ENCODE data around the gene STIMATE.

The STIMATE gene

DNA sequence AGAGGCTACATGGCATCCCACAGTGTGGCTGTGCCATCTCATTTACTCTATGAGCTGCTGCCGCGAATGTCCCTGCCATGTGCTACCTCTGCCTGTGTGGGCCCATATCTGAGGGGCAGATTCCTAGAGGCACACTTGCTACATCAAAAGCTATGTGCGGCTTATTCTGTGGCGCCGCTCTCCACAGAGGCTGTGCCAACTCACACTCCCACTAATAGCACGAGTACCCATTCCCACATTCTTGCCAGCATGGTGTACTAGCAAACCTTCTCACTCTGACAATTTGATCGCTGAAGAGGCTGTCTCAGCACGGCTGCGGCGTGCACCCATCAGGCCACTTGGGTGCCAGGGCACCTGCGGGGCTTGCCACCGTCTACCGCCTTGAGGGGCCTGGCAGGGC, 31.4 kb downstream of the STIMATE start:
- H3K27me3 ChIP-seq (ENCODE audit: low read depth, low read length), result no peaks in the 10 kb centered on the region
- peaks cover 0 to 3% of the 10 kb centered on the region in 2 donors for H3K36me3 ChIP-seq (ENCODE audit: control insufficient read depth in 1 of 2, insufficient read depth in 2 of 2, low read length in 2 of 2)
- no peaks in the 10 kb centered on the region for H3K4me1 ChIP-seq (ENCODE audit: control insufficient read depth in 1 of 2, insufficient read depth in 2 of 2, low read length in 2 of 2)
- H3K27ac ChIP-seq (ENCODE audit: low read length), result no peak overlapping the region
- H3K4me3 ChIP-seq (ENCODE audit: low read depth in 1 of 2, low read length in 2 of 2), result no peak overlapping the region
- no peaks in the 10 kb centered on the region for H3K9me3 ChIP-seq (ENCODE audit: control insufficient read depth in 1 of 2, low read length in 2 of 2)

GRCh38 chr3:52860424-52860768, 37.0 kb downstream of the STIMATE start:
- peaks cover 0 to 5% of the 10 kb centered on the region in 2 donors for H3K36me3 ChIP-seq (ENCODE audit: control insufficient read depth in 1 of 2, insufficient read depth in 2 of 2, low read length in 2 of 2)
- H3K4me1 ChIP-seq (ENCODE audit: control insufficient read depth in 1 of 2, insufficient read depth in 2 of 2, low read length in 2 of 2), result no peaks in the 10 kb centered on the region
- H3K4me3 ChIP-seq (ENCODE audit: low read depth in 1 of 2, low read length in 2 of 2), result no peak overlapping the region
- H3K9me3 ChIP-seq (ENCODE audit: control insufficient read depth in 1 of 2, low read length in 2 of 2), result no peaks in the 10 kb centered on the region
- H3K27me3 ChIP-seq (ENCODE audit: low read depth, low read length), result no peaks in the 10 kb centered on the region
- H3K27ac ChIP-seq (ENCODE audit: low read length), result no peak overlapping the region

DNA sequence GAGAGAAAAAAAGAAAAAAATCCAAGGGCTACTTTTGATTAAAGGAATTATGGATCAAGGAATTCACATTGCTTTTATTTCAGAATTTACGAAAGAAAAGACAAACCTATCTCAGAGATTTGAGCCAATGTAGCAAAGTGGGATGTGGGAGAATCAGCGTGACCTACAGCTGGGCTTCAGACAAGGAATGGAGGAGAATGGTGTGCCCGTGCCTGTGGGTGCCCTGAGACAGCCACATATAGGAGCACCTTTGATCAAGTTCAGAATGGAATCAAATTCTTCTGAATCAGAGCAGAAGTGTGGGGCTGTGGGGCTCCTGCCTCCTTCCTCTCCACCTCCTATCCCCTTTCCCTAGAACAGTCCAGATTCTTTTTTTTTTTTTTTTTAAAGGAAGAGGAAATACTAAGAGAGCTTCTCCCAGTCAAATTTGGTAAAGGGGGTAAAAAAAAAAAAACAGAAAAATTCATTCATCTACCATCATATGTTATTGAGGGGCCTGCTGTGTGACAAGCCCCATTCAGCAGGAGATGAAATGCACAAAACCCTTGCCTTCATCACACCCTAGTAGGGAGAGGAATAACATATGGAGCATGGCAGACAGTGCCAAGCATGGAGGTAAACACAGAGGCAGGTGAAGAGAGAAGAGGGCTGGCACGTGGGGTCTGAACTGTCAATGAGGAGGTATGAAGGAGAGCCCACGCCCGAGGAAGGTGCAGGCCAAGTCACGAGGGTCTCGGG, 37.5 kb downstream of the STIMATE start:
- no peaks in the 10 kb centered on the region for H3K27me3 ChIP-seq (ENCODE audit: low read depth, low read length)
- no peaks in the 10 kb centered on the region for H3K4me1 ChIP-seq (ENCODE audit: control insufficient read depth in 1 of 2, insufficient read depth in 2 of 2, low read length in 2 of 2)
- H3K27ac ChIP-seq (ENCODE audit: low read length), result no peak overlapping the region
- H3K36me3 ChIP-seq (ENCODE audit: control insufficient read depth in 1 of 2, insufficient read depth in 2 of 2, low read length in 2 of 2), result peaks cover 0 to 6% of the 10 kb centered on the region in 2 donors
- no peaks in the 10 kb centered on the region for H3K9me3 ChIP-seq (ENCODE audit: control insufficient read depth in 1 of 2, low read length in 2 of 2)
- H3K4me3 ChIP-seq (ENCODE audit: low read depth in 1 of 2, low read length in 2 of 2), result no peak overlapping the region

DNA sequence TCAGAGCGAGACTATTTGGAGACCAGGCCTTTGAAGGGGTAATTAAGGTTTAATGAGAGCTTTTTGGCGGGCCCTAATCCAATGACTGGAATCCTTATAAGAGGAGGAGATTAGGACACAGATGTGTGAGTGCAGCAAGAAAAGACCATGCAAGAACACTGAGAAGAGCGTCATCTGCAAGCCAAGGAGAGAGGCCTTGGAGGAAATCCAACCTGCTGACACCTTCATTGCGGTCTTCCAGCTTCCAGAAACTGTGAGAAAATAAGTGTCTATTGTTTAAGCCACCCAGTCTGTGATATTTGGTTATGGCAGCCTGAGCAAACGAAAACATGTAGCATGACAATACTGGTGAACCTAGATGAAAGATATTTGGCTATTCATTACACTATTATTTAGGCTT, 39.5 kb downstream of the STIMATE start:
- no peak overlapping the region for H3K4me3 ChIP-seq (ENCODE audit: low read depth in 1 of 2, low read length in 2 of 2)
- no peak overlapping the region for H3K27ac ChIP-seq (ENCODE audit: low read length)
- H3K9me3 ChIP-seq (ENCODE audit: control insufficient read depth in 1 of 2, low read length in 2 of 2), result no peaks in the 10 kb centered on the region
- H3K4me1 ChIP-seq (ENCODE audit: control insufficient read depth in 1 of 2, insufficient read depth in 2 of 2, low read length in 2 of 2), result no peaks in the 10 kb centered on the region
- H3K36me3 ChIP-seq (ENCODE audit: control insufficient read depth in 1 of 2, insufficient read depth in 2 of 2, low read length in 2 of 2), result peaks cover 0 to 6% of the 10 kb centered on the region in 2 donors
- no peaks in the 10 kb centered on the region for H3K27me3 ChIP-seq (ENCODE audit: low read depth, low read length)

- Histone ChIP-seq H3K27me3 (ENCODE audit: low read depth, low read length) (no peaks in the 10 kb centered on the region), H3K27ac (ENCODE audit: low read length) (no peak overlapping the region), H3K4me1 (ENCODE audit: control insufficient read depth in 1 of 2, insufficient read depth in 2 of 2, low read length in 2 of 2) (no peaks in the 10 kb centered on the region), H3K4me3 (ENCODE audit: low read depth in 1 of 2, low read length in 2 of 2) (no peak overlapping the region), H3K9me3 (ENCODE audit: control insufficient read depth in 1 of 2, low read length in 2 of 2) (no peaks in the 10 kb centered on the region), H3K36me3 (ENCODE audit: control insufficient read depth in 1 of 2, insufficient read depth in 2 of 2, low read length in 2 of 2) (peaks cover 3 to 10% of the 10 kb centered on the region in 2 donors)
Measured at GRCh38 chr3:52857133-52857532, 40.2 kb downstream of the STIMATE start.

- Histone ChIP-seq H3K9me3 (ENCODE audit: control insufficient read depth in 1 of 2, low read length in 2 of 2) (no peaks in the 10 kb centered on the region), H3K27me3 (ENCODE audit: low read depth, low read length) (no peaks in the 10 kb centered on the region), H3K4me1 (ENCODE audit: control insufficient read depth in 1 of 2, insufficient read depth in 2 of 2, low read length in 2 of 2) (no peaks in the 10 kb centered on the region), H3K27ac (ENCODE audit: low read length) (no peak overlapping the region), H3K4me3 (ENCODE audit: low read depth in 1 of 2, low read length in 2 of 2) (no peak overlapping the region), H3K36me3 (ENCODE audit: control insufficient read depth in 1 of 2, insufficient read depth in 2 of 2, low read length in 2 of 2) (peaks cover 8 to 15% of the 10 kb centered on the region in 2 donors)
Measured at GRCh38 chr3:52856666-52857065, 40.7 kb downstream of the STIMATE start.

- no peak overlapping the region for H3K27ac ChIP-seq (ENCODE audit: low read length)
- no peaks in the 10 kb centered on the region for H3K27me3 ChIP-seq (ENCODE audit: low read depth, low read length)
- no peaks in the 10 kb centered on the region for H3K4me1 ChIP-seq (ENCODE audit: control insufficient read depth in 1 of 2, insufficient read depth in 2 of 2, low read length in 2 of 2)
- no peaks in the 10 kb centered on the region for H3K9me3 ChIP-seq (ENCODE audit: control insufficient read depth in 1 of 2, low read length in 2 of 2)
- H3K4me3 ChIP-seq (ENCODE audit: low read depth in 1 of 2, low read length in 2 of 2), result no peak overlapping the region
- H3K36me3 ChIP-seq (ENCODE audit: control insufficient read depth in 1 of 2, insufficient read depth in 2 of 2, low read length in 2 of 2), result peaks cover 19 to 27% of the 10 kb centered on the region in 2 donors
Measured at GRCh38 chr3:52854013-52854412, 43.3 kb downstream of the STIMATE start.

- Histone ChIP-seq H3K4me3 (ENCODE audit: low read depth in 1 of 2, low read length in 2 of 2) (no peak overlapping the region), H3K27me3 (ENCODE audit: low read depth, low read length) (no peaks in the 10 kb centered on the region), H3K36me3 (ENCODE audit: control insufficient read depth in 1 of 2, insufficient read depth in 2 of 2, low read length in 2 of 2) (peaks cover 19 to 36% of the 10 kb centered on the region in 2 donors), H3K4me1 (ENCODE audit: control insufficient read depth in 1 of 2, insufficient read depth in 2 of 2, low read length in 2 of 2) (no peaks in the 10 kb centered on the region), H3K9me3 (ENCODE audit: control insufficient read depth in 1 of 2, low read length in 2 of 2) (no peaks in the 10 kb centered on the region), H3K27ac (ENCODE audit: low read length) (no peak overlapping the region)
Measured at GRCh38 chr3:52852419-52852818, 44.9 kb downstream of the STIMATE start.

- no peak overlapping the region for H3K27ac ChIP-seq (ENCODE audit: low read length)
- peaks cover 19 to 36% of the 10 kb centered on the region in 2 donors for H3K36me3 ChIP-seq (ENCODE audit: control insufficient read depth in 1 of 2, insufficient read depth in 2 of 2, low read length in 2 of 2)
Measured at GRCh38 chr3:52851348-52851747, 46.0 kb downstream of the STIMATE start.

GRCh38 chr3:52849656-52850055, 47.7 kb downstream of the STIMATE start:
- no peak overlapping the region for H3K4me3 ChIP-seq (ENCODE audit: low read depth in 1 of 2, low read length in 2 of 2)
- H3K36me3 ChIP-seq (ENCODE audit: control insufficient read depth in 1 of 2, insufficient read depth in 2 of 2, low read length in 2 of 2), result peaks cover 13 to 36% of the 10 kb centered on the region in 2 donors
- H3K27me3 ChIP-seq (ENCODE audit: low read depth, low read length), result no peaks in the 10 kb centered on the region
- no peak overlapping the region for H3K27ac ChIP-seq (ENCODE audit: low read length)
- peaks cover 10 to 17% of the 10 kb centered on the region in 2 donors for H3K4me1 ChIP-seq (ENCODE audit: control insufficient read depth in 1 of 2, insufficient read depth in 2 of 2, low read length in 2 of 2)
- no peaks in the 10 kb centered on the region for H3K9me3 ChIP-seq (ENCODE audit: control insufficient read depth in 1 of 2, low read length in 2 of 2)

More at GRCh38 chr3:52851348-52851747, 46.0 kb downstream of the STIMATE start:
- no peaks in the 10 kb centered on the region for H3K4me1 ChIP-seq (ENCODE audit: control insufficient read depth in 1 of 2, insufficient read depth in 2 of 2, low read length in 2 of 2)
- H3K4me3 ChIP-seq (ENCODE audit: low read depth in 1 of 2, low read length in 2 of 2), result no peak overlapping the region
- no peaks in the 10 kb centered on the region for H3K27me3 ChIP-seq (ENCODE audit: low read depth, low read length)
- no peaks in the 10 kb centered on the region for H3K9me3 ChIP-seq (ENCODE audit: control insufficient read depth in 1 of 2, low read length in 2 of 2)

DNA sequence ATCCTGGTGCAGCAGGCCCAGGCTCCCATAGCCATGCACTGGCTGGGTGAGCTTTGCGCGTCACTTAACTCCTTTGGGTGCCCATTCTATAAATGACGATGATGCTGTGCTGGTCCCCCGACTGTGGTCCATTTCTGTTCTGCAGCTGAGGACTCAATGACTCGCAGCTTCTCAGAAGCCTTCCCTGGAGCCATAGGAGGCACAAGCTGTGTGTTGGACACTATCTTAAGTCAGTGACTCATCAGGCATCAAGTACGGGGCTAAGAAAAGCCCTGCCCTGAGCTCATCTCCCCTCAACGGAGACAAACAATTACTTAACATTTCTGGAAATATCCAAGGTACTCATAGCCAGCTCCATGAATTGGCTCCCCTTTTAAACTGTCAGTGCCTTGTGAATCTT, 48.7 kb downstream of the STIMATE start:
- no peaks in the 10 kb centered on the region for H3K9me3 ChIP-seq (ENCODE audit: control insufficient read depth in 1 of 2, low read length in 2 of 2)
- peaks cover 17 to 27% of the 10 kb centered on the region in 2 donors for H3K4me1 ChIP-seq (ENCODE audit: control insufficient read depth in 1 of 2, insufficient read depth in 2 of 2, low read length in 2 of 2)
- no peaks in the 10 kb centered on the region for H3K27me3 ChIP-seq (ENCODE audit: low read depth, low read length)
- H3K36me3 ChIP-seq (ENCODE audit: control insufficient read depth in 1 of 2, insufficient read depth in 2 of 2, low read length in 2 of 2), result peaks cover 13 to 36% of the 10 kb centered on the region in 2 donors
- H3K4me3 ChIP-seq (ENCODE audit: low read depth in 1 of 2, low read length in 2 of 2), result no peak overlapping the region
- peak overlapping the region; percentile 12 for H3K27ac ChIP-seq (ENCODE audit: low read length)

DNA sequence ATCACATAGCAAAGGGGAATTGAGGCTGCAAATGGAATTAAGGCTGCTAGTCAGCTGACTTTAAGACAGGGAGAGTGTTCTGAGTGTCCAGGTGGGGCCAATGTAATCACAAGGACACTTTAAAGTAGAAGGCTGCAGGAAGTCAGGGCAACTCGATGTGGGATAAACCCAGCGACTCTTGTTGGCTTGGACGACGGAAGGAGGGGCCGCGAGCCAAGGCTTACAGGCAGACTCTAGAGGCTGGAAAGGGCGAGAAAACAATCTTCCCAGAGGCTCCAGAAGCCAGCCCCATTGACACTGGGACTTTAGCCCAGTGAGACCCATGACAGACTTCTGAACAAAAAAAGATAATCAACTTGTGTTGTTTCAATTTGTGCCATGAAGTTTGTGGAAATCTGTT, 49.6 kb downstream of the STIMATE start:
- Histone ChIP-seq H3K36me3 (ENCODE audit: control insufficient read depth in 1 of 2, insufficient read depth in 2 of 2, low read length in 2 of 2) (peaks cover 13 to 36% of the 10 kb centered on the region in 2 donors), H3K4me1 (ENCODE audit: control insufficient read depth in 1 of 2, insufficient read depth in 2 of 2, low read length in 2 of 2) (peaks cover 17 to 35% of the 10 kb centered on the region in 2 donors), H3K9me3 (ENCODE audit: control insufficient read depth in 1 of 2, low read length in 2 of 2) (no peaks in the 10 kb centered on the region), H3K27ac (ENCODE audit: low read length) (no peak overlapping the region), H3K27me3 (ENCODE audit: low read depth, low read length) (no peaks in the 10 kb centered on the region), H3K4me3 (ENCODE audit: low read depth in 1 of 2, low read length in 2 of 2) (no peak overlapping the region)

All from muscle layer of duodenum (tissue), 2 donors.